Activated CD4-positive, alpha-beta T cell treated with anti-CD3 and anti-CD28 coated beads, Interleukin-2, amount 50 U/mL, for 1 hour (primary cell): ENCODE measurements around the gene EOGT.
A peak's percentile ranks its signal among the peaks of the same experiment; 100 is the strongest.

ENCODE experiments used
- DNase-seq: peaks from one replicate; pipeline ENCODE4 v3.0.0-alpha.2; 2020

Gene EOGT

GRCh38 chr3:69013253-69014021 lies at the start of gene EOGT:
TSS of gene EOGT (minus strand) at chr3:69013684. CDS start at chr3:69009846, 3,838 bp downstream.
- peak; percentile 76 for DNase-seq

- no peak for DNase-seq
These were observed 46.2 kb upstream of the EOGT start for GRCh38 chr3:69059688-69060087.

GRCh38 chr3:69058947-69059224 lies 45.4 kb upstream of the EOGT start:
- no peak for DNase-seq

- DNase-seq: no peak
These were observed 44.9 kb upstream of the EOGT start for GRCh38 chr3:69058180-69058946.

GRCh38 chr3:69052472-69052898 lies 39.0 kb upstream of the EOGT start:
- no peak for DNase-seq

GRCh38 chr3:69051756-69052471 lies 38.4 kb upstream of the EOGT start, which contains the start of gene TMF1:
TSS of gene TMF1 (minus strand) at chr3:69052333. CDS start at chr3:69052086, 247 bp downstream.
- peak; percentile 97 for DNase-seq

GRCh38 chr3:69048990-69049389 lies 35.5 kb upstream of the EOGT start:
- DNase-seq: no peak

- no peak for DNase-seq
These were observed 31.1 kb upstream of the EOGT start for GRCh38 chr3:69044608-69045007.

GRCh38 chr3:69033470-69033869 lies 20.0 kb upstream of the EOGT start:
- DNase-seq: no peak

GRCh38 chr3:69032737-69033136 lies 19.3 kb upstream of the EOGT start:
- no peak for DNase-seq

- DNase-seq: no peak
These were observed 18.7 kb upstream of the EOGT start for GRCh38 chr3:69032142-69032541.

GRCh38 chr3:69031635-69032034 lies 18.2 kb upstream of the EOGT start:
- DNase-seq: no peak

GRCh38 chr3:69020857-69021256 lies 7.4 kb upstream of the EOGT start:
- no peak for DNase-seq

GRCh38 chr3:69020424-69020823 lies 6.9 kb upstream of the EOGT start:
- DNase-seq: no peak

- DNase-seq: no peak
These were observed 3.4 kb upstream of the EOGT start for GRCh38 chr3:69016901-69017300.

GRCh38 chr3:69016102-69016501 lies 2.6 kb upstream of the EOGT start:
- DNase-seq: no peak

GRCh38 chr3:69014022-69014580 lies 617 bp upstream of the EOGT start:
- no peak for DNase-seq

- no peak for DNase-seq
These were observed 658 bp downstream of the EOGT start for GRCh38 chr3:69012800-69013252.

- no peak for DNase-seq
These were observed 1.2 kb downstream of the EOGT start for GRCh38 chr3:69012100-69012799.

- DNase-seq: no peak
These were observed 2.3 kb downstream of the EOGT start for GRCh38 chr3:69011096-69011730.

- no peak for DNase-seq
These were observed 3.7 kb downstream of the EOGT start for GRCh38 chr3:69009559-69010410.
